ENCODE measurements around the gene NCOA7. TPM values are rescaled to one million over a fixed set of nuclear protein-coding genes. Genes with fewer than 3 reads are reported as not detected.

NCOA7 gene
- total RNA-seq, 1 donor: 41.7 TPM

- no peak overlapping the region for H3K4me3 ChIP-seq (ENCODE audit: low read depth, low read length)
- peak; percentile 35 for DNase-seq (ENCODE audit: low read depth)
- TF ChIP-seq, protein P1, sequence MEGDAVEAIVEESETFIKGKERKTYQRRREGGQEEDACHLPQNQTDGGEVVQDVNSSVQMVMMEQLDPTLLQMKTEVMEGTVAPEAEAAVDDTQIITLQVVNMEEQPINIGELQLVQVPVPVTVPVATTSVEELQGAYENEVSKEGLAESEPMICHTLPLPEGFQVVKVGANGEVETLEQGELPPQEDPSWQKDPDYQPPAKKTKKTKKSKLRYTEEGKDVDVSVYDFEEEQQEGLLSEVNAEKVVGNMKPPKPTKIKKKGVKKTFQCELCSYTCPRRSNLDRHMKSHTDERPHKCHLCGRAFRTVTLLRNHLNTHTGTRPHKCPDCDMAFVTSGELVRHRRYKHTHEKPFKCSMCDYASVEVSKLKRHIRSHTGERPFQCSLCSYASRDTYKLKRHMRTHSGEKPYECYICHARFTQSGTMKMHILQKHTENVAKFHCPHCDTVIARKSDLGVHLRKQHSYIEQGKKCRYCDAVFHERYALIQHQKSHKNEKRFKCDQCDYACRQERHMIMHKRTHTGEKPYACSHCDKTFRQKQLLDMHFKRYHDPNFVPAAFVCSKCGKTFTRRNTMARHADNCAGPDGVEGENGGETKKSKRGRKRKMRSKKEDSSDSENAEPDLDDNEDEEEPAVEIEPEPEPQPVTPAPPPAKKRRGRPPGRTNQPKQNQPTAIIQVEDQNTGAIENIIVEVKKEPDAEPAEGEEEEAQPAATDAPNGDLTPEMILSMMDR (IDR thresholded peaks at IDR 0.05; ENCODE audit: insufficient read depth, low read length): no peak
Measured at GRCh38 chr6:125836466-125836865, 45.7 kb downstream of the NCOA7 start.

DNA sequence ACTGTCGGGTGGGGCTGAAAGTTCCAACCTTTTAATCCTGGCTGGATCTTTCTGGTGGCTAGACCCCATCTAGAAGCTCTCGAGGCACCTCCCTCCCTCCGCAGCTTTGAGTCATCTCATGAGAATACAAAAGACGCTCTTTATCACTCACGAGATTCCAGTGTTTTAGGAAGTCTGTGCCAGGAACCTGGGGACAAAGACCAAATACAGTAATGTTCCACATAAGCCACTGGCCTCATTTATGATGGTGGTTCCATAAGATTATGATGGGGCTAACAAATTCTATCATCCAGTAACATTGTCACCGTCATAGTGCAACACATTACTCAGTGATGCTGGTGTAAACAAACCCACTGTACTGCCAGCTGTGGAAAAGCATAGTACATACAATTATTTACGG lies 48.7 kb downstream of the NCOA7 start:
- TF ChIP-seq, protein P1 (IDR thresholded peaks at IDR 0.05; ENCODE audit: insufficient read depth, low read length): no peak
- no peak overlapping the region for H3K4me3 ChIP-seq (ENCODE audit: low read depth, low read length)
- no peak for DNase-seq (ENCODE audit: low read depth)

DNA sequence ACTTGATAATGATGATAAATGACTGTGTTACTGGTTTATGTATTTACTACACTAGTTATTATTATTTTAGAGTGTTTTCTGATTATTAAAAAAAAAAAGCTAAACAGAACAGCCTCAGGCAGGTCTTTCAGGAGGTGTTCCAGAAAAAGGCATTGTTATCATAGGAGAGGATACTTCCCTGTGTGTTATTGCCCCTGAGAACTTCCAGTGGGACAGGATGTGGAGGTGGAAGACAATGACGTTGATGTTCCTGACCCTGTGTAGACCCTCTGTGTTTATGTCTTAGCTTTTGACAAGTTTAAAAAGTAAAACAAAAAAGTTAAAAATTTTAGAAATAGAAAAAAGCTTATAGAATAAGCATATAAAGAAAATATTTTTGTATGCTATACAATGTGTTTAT lies 49.1 kb downstream of the NCOA7 start:
- no peak for DNase-seq (ENCODE audit: low read depth)
- TF ChIP-seq, protein P1 (IDR thresholded peaks at IDR 0.05; ENCODE audit: insufficient read depth, low read length): no peak
- no peak overlapping the region for H3K4me3 ChIP-seq (ENCODE audit: low read depth, low read length)

DNA sequence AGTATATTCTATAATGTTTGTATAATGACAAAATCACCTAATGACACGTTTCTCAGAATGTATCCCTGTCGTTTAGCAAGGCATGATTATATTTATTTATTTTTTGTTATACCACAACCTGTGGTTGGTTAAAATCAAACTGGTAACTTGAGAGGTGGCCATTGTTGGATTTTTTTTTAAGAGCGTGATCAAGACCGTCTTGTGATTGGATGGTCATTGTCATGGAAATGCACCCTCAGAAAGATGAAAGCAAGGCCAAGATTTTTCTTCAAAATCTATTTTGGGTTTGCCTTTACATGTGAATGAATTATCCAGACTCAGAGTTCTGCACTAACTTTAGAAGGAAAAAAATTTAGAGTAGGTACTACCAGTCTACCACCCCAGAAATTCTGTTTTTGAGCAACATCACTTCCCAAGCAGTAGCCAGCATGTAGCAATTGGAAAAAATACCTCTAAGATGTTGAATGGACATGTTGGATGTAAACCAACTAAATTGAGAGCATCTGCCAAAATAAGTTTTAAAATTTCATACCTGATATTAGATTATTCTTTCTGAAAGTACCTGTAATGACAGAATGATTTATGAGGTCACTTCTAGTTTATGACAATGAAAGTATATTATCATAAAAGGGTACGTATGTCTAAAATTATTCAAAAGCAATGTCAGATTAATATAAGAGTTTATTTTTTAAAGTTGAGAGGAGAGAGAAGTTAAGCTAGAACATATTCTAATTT lies 50.8 kb downstream of the NCOA7 start:
- no peak for DNase-seq (ENCODE audit: low read depth)
- no peak overlapping the region for H3K4me3 ChIP-seq (ENCODE audit: low read depth, low read length)
- TF ChIP-seq, protein P1 (IDR thresholded peaks at IDR 0.05; ENCODE audit: insufficient read depth, low read length): no peak

GRCh38 chr6:125842091-125842626 lies 51.4 kb downstream of the NCOA7 start:
- no peak overlapping the region for H3K4me3 ChIP-seq (ENCODE audit: low read depth, low read length)
- DNase-seq (ENCODE audit: low read depth): no peak
- TF ChIP-seq, protein P1 (IDR thresholded peaks at IDR 0.05; ENCODE audit: insufficient read depth, low read length): no peak

DNA sequence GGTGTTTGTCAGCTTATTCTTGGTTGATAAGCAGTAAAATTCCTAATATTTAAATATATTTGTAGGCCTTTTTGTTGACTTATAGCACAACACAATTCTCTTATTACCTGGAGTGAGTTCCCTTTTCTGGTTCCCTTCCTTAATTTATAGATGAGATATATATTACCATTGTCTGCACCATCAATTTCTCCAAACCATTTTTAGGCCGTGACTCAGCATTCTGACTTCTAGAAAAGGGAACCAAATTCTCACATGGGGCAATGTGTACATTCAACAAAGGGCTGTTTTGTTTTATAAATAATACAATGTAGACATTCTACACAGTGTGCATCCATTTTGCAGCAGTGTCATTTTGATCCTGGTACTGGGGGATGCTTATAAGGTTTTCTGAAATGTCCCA lies 52.8 kb downstream of the NCOA7 start:
- H3K4me3 ChIP-seq (ENCODE audit: low read depth, low read length): no peak overlapping the region
- TF ChIP-seq, protein P1 (IDR thresholded peaks at IDR 0.05; ENCODE audit: insufficient read depth, low read length): no peak
- no peak for DNase-seq (ENCODE audit: low read depth)

Data from fibroblast of the aortic adventitia (primary cell).